Neural cell (in vitro differentiated cells): ENCODE data around the gene HIVEP2.

Source experiments
- CTCF ChIP-seq: fragments of 450-650 bp; IDR thresholded peaks from 2 replicates; pipeline ENCODE4 v1.5.1; 2014; ENCODE audit warnings: antibody characterized with exemption, mild to moderate bottlenecking, moderate library complexity; ENCODE audit not compliant: poor library complexity, severe bottlenecking
- EZH2 ChIP-seq: fragments of 200-600, 300-800 bp; shearing (Covaris generic), sonication (generic); IDR thresholded peaks from 2 replicates; pipeline ENCODE4 v1.6.1; 2014; ENCODE audit warnings: antibody characterized with exemption, low read length, borderline replicate concordance, mild to moderate bottlenecking; ENCODE audit not compliant: insufficient read depth, poor library complexity, severe bottlenecking
- POLR2AphosphoS5 ChIP-seq: IDR thresholded peaks from 2 replicates; pipeline ENCODE4 v1.6.1; 2012
- REST ChIP-seq: IDR thresholded peaks from 2 replicates; pipeline ENCODE4 v1.6.1; 2012; ENCODE audit warnings: borderline replicate concordance

- TF ChIP-seq CTCF = no peak
- TF ChIP-seq REST = no peak
- no peak for TF ChIP-seq POLR2AphosphoS5
- TF ChIP-seq EZH2 = no peak
These were observed 19.3 kb downstream of the HIVEP2 start for GRCh38 chr6:142925575-142926110.
